NB4 (cell line): ENCODE results near the gene DNAJB14.

Experiments
- CTCF ChIP-seq: IDR thresholded peaks from one replicate; pipeline ENCODE4 v1.5.1; 2012; ENCODE audit warnings: low read depth, low read length
- MAX ChIP-seq: IDR thresholded peaks from 2 replicates; pipeline ENCODE4 v1.6.1; 2011; ENCODE audit warnings: low read depth, low read length
- MYC ChIP-seq: IDR thresholded peaks from 2 replicates; pipeline ENCODE4 v1.6.1; 2011; ENCODE audit warnings: low read depth, low read length
- POLR2A ChIP-seq: IDR thresholded peaks from 2 replicates; pipeline ENCODE4 v1.6.1; 2011; ENCODE audit warnings: mild to moderate bottlenecking; ENCODE audit not compliant: insufficient read length; ENCODE audit errors: extremely low read depth

GRCh38 chr4:99853999-99854398 lies 92.4 kb downstream of the DNAJB14 start:
- TF ChIP-seq CTCF (no peak), POLR2A (no peak), MAX (no peak), MYC (no peak)
